Fibroblast of upper back skin (primary cell): ENCODE measurements around the gene ZBTB49.

Experiments
- DNase-seq: peaks from one replicate; pipeline ENCODE4 v3.0.0-alpha.2; 2013

Gene ZBTB49

DNA sequence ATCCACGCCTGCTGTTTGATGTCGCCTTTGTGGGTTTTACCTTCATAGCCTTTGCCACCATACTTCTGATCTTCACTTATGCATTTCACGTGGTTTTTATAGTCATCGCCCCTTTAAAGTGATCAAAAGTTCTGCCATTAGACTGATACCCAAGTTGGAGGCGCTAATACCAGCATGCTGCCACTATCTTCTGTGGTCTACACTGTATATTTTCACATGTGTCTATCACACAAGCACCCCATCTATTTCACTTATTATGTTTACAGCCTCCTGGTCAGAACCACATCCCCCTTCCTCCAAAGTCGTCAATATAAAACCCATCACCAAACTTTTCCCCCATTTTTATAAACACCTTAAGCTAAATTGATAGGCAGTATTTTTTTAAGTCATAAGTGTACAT is 8.3 kb upstream of the ZBTB49 start:
- no peak for DNase-seq

DNA sequence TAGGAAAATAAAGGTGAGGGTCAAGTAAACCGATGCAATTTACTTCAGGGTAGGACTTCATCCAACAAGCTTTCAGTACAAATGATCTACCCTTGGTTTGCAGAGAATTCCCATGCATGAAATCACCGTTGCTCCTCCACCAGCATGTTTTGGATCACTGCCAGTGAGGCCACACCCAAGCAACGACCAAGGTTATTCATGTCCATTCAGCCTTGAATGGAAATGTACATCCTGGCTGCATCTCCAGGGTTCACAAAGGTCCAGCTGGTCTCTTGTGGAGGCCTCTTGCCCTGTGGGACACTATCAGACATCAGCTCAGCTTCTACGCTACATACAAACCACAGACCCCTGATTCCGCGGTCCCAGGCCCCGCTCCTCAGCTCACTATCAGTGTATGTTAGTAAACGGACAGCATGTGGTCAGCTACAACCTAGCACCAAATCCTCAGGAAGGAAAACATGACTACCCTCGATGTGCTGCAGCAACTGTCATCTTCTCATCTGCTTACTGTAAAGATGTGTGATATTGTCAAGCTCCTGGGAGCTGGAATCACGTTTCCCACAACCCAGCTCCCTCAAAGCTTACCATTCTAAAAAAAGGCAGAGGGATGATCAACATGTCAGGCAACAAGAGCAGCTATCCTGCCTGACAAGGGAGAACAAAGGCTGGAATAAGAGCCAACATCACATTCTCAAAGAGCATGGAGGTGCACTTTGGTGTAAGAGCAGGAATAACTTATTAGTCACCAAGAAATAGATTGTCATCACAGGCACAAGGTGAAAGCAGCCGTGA is 5.0 kb upstream of the ZBTB49 start:
- peak; percentile 9 for DNase-seq

DNA sequence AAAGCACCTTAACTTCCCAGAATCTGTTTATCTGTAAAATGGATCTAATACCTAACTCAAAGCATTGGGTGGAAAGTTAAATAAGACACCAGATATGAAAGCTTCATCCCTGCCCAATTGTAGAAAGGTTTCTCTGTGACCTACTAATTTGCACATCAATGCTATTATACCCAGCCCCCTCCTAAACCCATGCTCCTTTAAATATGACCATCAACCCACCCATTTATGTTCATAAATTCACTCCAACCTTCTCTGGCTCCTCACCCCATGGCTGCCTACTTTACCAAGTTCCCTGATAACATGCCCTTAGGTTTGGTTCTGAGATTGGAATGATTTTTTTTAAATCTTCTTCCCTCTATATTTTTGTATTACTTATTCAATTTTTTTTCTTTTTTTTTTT is 2.0 kb upstream of the ZBTB49 start:
- DNase-seq: no peak

DNA sequence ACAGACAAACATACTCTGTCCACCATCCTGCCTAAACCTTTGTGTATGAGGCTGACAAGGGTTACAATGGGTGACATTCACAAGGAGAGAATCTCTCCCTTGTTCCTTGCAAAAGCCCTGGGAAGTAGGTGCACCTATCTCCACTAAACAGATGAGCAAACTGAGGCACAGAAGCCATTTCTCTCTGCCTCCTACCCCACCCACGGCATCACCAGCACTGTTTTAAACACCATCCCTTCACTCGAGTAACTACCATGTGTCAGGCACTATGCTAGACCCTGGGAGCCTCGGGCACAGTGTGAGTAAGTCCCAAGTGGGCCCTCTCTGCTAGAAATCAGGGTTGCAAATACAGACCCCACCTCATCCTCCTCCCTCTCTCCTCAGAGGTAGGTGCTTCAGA is 996 bp upstream of the ZBTB49 start:
- no peak for DNase-seq

DNA sequence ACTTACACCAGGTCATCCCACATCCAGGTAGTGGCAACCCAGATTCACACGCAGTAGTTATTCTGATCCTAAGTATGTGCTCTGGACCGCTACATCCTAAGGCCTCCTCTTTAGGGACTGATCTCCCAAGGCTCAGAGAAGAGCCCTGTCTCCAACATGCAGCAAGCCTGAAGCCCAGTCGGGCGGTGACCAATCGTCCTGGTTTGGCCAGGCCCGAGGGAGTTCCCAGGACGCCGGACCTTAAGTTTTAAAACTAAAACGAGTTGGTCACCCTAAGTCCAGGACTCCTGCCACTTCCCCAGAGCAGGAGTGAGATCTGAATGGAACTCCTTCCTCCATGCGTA is 482 bp upstream of the ZBTB49 start:
- no peak for DNase-seq

DNA sequence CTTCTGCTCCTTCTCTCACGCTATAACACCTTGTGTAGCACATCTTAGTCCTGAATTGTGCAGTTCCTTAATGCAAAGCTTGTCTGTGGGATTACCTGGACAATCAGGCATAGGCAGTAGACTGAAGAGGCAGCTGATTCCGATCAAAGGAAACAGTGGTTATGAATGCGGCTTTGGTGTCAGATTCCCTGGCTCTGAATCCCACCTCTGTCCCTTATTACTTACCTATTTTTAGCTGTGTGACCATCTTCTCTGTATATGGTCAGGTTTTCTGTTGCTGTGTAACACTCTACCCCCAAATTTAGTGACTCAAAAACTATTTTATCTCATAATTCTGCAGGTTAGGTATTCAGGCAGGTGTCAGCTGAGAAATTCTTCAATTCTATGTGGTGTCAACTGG is 3.2 kb downstream of the ZBTB49 start:
- DNase-seq: no peak

DNA sequence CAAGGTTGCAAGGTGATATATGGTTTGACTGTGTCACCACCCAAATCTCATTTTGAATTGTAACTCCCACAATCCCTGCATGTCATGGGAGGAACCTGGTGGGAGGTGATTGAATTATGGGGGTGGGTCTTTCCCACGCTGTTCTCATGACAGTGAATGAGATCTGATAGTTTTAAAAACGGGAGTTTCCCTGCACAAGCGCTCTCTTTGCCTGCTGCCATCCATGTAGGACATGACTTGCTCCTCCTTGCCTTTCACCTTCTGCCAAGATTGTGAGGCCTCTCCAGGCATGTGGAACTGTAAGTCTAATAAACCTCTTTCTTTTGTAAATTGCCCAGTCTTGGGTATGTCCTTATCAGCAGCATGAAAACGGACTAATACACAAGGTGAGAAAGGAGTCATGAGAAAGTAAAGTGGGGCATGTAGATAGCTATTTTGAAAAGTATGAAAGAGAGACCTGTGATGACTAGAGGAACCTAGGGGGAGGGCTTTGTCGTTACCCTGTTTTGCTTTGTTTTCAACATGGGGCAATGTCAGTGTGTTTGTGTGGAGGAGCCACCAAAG is 6.3 kb downstream of the ZBTB49 start:
- DNase-seq: no peak

DNA sequence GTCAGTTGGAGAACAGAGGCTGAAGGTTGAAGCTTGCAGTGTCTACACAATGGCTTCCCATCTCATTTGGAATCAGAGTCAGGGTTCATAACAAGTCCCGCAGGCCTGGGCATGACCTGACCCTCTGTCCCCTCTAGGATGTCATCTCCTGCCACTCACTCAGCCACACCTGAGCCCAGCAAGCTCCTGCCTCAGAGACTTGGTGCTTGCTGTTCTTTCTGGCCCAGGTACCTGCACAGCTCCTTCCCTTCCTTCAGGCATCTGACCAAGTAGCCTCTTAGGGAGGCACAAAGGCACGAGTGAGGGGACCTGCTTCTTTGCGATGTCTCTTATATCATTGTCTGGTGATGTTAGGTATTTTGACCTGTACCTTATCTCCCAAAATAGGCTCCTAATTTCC is 9.0 kb downstream of the ZBTB49 start:
- no peak for DNase-seq

DNA sequence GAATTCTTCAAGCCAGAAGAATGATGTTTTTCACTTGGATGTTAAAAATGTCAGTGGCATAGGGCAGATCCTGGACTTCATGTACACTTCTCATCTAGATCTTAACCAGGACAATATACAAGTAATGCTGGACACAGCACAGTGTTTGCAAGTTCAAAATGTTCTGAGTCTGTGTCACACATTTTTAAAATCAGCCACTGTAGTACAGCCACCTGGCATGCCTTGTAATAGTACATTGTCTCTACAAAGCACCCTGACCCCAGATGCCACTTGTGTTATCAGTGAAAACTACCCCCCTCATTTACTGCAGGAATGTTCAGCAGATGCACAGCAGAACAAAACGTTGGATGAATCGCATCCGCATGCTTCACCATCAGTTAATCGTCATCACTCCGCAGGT is 11.9 kb downstream of the ZBTB49 start:
- no peak for DNase-seq

DNA sequence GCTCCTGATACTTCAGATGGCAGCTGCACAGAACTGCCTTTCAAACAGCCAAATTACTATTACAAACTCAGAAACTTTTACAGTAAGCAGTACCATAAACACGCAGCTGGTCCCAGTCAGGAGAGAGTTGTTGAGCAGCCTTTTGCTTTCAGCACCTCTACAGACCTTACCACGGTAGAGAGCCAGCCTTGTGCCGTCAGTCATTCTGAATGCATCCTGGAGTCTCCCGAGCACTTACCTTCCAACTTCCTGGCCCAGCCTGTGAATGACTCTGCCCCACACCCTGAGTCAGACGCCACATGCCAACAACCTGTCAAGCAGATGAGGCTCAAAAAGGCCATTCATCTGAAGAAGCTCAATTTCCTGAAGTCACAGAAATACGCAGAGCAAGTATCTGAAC is 12.4 kb downstream of the ZBTB49 start:
- DNase-seq: no peak

DNA sequence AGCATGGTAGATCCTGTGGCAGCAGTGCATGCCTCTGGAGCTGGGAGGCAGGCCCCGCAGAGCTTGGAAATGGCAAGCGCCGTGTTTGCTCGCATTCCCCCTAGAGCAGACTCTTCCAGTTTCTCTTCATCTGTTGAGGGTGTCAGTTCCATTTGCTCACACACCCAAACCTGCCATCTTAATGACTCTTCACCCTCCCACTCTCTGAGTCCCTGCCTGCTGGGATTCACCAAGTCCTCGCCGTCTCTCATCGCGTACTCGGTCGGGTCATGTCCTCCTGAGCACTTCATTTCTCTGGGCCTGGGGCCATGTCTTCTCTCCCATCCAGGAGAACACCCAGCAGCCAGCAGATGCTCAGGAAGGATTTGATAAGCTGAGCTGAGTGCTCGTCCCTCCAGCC is 16.9 kb downstream of the ZBTB49 start:
- no peak for DNase-seq

DNA sequence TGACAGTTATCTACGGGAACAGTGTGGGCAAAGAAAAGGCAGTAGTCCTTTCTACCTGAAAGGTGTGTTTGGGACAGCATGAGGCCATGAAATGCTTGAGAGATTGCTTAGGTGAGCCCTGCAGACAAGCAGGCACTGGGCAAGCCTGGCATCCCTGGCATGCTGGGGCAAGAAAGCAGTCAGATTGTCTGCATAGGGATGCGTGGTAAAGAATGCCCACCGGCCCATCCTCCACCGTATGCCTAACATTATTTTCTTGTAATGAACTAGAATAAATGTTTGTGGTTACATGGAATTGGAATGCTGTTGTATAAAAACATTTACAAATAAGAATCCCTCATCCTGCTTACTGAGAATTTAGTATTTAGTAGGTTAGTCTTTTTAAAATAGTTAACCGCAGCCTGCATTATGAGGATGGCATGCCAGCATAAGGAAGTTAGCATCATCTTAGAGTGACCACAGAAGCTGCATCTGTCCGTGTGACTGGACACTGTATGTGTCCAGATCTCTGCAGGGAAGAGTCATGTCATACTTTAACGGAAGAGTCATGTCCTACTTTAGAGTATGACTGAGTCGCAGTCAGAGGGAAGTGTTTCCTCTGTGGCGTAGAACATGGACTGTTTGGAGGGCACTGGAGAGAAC is 18.9 kb downstream of the ZBTB49 start:
- peak; percentile 20 for DNase-seq

DNA sequence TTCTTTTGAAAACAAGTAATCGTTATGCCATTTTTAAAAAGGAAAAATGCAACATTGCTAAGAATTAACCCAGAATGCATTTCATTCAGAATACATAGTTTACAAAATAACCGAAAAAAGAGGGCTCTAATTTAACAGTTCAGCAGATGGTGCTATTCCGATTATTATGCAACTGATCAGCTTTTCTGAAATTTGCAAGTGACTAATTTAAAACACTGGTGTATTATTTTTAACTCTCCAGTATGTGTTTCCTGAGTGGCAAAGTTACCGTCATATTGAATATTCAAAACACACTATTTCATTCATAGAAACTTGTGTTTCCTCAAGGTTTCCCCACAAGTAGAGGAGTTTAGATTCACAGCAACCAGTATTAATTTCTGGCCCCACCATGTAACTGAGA is 21.1 kb downstream of the ZBTB49 start:
- no peak for DNase-seq

DNA sequence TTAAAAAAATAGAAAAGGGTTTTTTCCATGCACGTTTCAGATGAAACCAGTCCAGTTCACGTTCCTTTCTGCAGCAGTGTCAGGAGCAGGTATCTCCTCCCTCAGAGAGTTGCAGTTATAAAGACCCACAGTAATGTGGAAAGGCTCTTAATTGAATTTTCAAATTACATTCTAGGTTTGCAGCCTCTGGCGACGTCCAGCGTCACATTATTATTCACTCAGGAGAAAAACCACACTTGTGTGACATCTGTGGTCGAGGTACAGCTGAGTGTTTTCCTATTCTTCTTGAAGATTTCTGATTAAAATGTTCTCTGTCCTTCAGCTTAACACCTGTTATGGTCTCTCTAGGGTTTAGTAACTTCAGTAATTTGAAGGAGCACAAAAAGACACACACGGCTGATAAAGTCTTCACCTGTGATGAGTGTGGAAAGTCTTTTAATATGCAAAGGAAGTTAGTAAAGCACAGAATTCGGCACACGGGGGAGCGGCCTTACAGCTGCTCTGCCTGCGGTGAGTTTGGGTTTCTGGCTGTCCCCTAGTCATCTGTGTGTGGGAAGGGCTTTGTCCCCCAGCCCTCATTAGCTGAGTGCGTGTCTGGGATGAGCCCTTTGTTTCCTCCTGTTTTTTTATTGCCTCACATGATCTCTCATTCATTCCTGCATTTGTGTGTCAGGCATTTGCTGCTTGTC is 25.6 kb downstream of the ZBTB49 start:
- no peak for DNase-seq

DNA sequence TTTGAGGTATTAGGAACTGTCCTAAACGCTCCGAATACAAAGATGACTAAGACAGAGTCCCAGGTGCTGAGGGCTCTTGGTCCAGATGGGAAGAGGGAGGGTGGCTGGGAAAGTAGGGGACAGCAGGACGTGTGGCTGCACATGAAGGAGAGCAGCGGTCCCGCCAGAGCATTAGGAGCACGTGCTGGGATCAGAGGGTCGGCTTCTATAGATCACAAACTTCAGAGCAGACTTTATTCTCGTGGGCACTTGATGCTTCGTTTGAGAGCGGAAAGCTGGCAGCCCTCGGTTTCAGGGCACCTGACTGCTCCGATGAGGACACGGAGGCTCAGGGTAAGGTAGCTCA is 26.1 kb downstream of the ZBTB49 start:
- DNase-seq: no peak

DNA sequence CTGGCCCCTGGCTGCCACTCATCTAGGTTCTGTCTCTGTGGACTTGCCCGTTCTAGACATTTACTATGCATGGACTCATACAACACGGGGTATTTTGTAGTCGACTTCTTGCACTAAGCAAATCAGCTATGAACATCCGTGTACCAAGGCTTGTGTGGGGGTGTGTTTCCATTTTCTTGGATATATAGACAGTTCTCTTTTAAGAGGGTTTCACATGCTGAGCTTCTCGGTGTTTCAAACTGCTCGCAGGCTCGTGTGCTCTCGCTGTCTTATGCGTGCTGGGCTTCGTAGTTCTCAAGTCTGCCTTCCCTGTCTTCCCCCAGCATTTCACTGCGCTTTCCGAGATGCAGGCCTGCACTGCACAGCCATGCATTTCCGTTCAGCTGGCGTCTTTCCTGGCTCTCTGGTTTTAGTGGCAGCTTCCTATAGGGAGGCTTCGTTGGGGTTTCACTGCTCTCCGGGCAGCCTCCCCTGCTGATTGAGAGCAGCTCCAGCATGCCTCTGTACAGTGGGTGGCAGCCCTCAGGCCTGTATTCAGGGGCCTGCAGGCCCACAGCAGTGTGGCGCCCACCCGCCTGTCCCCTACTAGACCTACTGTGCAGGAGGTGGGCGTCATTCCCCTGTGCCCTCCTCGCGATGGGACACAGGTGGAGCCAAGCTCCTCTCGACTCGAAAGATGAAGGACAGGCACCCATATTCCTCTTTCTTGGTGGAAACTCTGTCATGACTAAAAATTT is 27.6 kb downstream of the ZBTB49 start:
- DNase-seq: no peak

DNA sequence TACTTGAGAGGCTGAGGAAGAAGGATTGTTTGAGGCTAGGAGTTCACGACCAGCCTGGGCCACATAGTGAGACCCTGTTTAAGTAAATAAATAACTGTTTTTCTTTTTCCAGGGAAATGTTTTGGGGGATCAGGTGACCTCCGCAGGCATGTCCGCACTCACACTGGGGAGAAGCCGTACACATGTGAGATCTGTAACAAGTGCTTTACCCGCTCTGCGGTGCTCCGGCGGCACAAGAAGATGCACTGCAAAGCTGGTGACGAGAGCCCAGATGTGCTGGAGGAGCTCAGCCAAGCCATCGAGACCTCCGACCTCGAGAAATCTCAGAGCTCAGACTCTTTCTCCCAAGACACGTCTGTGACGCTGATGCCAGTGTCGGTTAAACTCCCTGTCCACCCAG is 30.5 kb downstream of the ZBTB49 start:
- no peak for DNase-seq

DNA sequence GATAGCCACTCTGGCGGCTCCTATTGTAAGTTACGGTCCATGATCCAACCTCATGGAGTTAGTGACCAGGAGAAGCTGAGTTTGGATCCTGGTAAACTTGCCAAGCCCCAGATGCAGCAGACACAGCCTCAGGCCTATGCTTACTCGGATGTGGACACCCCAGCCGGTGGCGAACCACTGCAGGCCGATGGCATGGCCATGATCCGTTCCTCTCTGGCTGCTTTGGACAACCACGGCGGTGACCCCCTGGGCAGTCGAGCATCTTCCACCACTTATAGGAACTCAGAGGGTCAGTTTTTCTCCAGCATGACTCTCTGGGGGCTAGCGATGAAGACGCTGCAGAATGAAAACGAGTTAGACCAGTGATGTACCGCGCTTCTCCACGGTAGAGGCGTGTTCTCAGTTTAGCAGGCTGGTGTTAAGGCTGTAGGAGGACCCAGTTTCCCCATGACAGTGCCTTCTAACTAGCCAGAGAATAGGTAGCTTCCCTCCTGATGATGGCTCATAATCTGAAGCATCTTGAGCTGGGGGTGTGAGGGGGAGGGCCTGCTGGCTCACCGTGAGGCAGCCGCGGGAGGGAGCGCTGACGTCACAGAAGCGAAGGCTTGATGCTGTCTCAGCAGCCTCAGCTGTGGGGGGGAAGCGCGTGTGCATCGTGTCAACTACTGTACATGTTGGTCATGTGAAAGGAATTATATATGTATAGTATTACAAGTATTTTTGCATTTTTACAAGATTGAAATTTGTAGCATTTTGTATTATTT is 31.1 kb downstream of the ZBTB49 start:
- no peak for DNase-seq

DNA sequence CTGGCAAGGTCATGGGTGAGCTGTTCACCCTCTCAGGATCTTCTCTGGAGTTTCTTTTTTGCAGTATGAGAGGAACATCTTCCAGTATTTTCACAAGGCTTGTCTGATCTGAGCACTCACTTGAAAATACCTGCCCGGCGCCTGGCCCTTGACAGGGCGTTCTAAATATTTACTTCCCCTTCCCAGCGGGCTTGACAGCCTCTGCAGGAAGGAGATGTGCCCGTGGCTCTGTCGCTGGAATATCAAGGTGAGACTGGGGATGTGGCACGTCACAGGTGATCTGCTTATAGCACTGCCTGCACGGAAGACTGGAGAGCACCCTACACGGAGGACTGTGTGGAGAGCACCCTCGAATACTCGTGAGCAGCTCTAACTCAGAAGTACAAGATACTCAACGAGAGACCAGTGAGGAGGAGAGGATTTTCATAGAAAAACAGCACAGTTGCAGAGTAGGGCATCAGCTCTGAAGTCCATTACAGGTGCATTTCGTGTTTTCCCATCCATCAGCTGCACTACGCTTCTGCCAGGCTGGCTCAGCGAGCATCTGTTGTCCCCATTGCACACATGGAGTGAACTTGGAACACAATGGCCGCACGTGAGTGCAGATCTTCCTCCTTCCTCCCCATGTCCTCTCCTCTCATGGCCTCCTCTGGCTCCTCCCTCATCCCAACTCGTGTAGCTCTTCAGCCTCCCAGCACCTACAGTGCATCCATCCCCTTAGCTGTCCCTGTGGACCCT is 32.1 kb downstream of the ZBTB49 start:
- DNase-seq: no peak

DNA sequence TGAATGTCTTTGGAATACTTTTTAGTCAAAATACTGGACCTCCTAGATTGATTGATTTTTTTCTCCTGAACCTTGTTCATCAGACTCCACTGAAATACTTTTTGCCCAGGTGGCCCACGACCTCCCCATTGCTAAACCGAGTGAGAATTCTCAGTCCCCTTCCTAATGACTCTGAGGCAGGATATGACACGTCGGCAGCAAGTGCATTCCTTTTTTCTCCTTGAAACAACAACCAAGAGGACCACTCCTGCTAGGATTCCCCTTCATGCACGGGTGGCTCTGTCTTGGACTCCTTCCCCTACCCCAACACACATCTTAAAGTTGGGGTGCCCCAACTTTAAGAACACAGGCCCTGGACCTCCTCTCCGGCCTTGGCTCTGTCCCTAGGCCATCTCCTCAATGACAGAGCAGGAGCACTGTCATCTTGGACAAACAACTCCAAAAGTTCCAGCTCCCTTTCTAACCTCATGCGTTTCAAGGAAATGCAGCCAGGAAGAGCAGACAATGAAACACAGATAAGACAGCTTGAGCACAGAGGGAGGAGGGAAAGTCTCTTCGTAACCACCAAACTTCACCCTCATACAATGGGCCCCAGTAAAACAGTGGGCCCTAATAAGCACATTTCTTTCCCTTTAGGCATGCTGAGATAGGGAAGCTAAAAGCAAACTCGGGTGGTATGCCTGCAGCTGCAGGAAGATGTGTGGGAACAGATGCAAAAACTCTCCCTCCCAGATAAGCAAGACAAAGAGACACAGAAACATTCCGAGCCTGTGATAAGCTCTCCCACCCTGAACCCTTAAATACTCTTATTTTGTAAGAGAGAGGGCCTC is 33.9 kb downstream of the ZBTB49 start:
- no peak for DNase-seq

DNA sequence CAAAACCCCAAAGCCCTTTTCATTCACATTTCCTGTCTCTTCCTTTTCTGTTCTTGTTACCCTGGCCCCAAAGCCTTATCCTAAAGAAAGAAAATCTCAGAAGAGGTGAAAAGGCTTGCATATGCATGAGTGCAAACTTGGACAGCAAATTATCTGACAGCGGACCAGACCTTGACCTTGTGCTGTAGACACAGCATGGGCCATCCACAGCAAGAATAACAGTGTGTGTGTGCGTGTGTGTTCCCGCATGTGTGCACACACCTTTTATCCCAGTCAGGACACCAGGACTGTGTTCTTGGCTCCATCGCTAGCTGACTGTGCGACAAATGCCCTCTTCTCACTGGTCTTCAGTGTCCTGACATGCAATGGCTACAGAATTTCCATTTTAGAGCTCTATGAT is 35.3 kb downstream of the ZBTB49 start:
- no peak for DNase-seq
